Measurements from ENCODE around the gene MTA1. TPM values are rescaled to one million over a fixed set of nuclear protein-coding genes. Genes with fewer than 3 reads are reported as not detected.

Gene MTA1
- total RNA-seq, 1 donor from 2014 or later: 59.8 TPM

DNA sequence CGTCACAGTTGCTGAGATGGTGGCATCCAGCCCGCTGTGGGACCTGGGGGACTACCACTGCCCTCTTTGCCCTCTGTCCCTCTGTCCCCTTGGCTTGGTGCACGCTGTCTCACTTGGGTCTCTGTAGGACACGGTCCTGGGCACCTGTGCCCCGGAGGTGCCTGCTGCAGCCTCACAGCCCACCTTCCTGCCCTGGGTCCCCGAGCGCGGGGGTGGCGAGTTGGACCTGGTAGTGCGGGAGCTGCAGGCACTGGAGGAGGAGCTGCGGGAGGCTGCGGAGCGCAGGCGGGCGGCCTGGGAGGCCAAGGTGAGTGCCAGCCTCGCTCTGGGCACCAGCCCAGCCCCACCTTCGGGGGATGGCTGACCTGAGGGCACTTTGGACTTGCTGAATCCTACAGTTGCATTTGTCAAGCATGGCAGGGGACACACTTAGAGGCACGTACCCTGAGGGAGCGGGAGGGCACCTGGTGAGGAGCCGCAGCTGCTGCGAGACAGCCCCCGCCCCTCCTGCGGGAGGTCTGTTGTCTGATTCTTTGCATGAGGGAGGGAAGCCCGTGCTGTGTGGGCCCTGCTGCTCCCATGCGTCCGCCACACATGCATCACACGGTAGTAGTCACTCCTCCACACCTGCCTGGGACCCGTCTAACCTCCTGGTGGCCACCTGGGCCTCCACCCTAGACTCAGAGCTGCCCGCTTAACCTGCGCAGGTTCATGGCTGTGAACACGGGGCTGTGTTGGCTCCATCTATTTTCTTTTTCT lies 78.2 kb downstream of the MTA1 start:
- no peaks in the 10 kb centered on the region for H3K9me3 ChIP-seq (ENCODE audit: low read depth)
- Mint-ChIP-seq H3K27me3 (ENCODE audit: insufficient read depth, low read depth) (peaks cover 7% of the 10 kb centered on the region), H3K4me1 (peaks cover 8% of the 10 kb centered on the region), H3K36me3 (no peaks in the 10 kb centered on the region), H3K9me3 (no peaks in the 10 kb centered on the region), H3K27ac (no peak overlapping the region), H3K4me3 (no peak overlapping the region)
- no peaks in the 10 kb centered on the region for H4K20me1 ChIP-seq (ENCODE audit: low read depth)
- no peak overlapping the region for H3K4me2 ChIP-seq
- H3K4me3 ChIP-seq: no peak overlapping the region
- H3K27ac ChIP-seq: no peak overlapping the region
- no peaks in the 10 kb centered on the region for H3K4me1 ChIP-seq
- no peaks in the 10 kb centered on the region for H3K36me3 ChIP-seq
- H3K79me2 ChIP-seq (ENCODE audit: low read depth): no peaks in the 10 kb centered on the region
- TF ChIP-seq EZH2 (IDR thresholded peaks at IDR 0.05) (no peak), EZH2phosphoT487 (IDR thresholded peaks at IDR 0.05) (no peak)
- TF ChIP-seq, protein P1, sequence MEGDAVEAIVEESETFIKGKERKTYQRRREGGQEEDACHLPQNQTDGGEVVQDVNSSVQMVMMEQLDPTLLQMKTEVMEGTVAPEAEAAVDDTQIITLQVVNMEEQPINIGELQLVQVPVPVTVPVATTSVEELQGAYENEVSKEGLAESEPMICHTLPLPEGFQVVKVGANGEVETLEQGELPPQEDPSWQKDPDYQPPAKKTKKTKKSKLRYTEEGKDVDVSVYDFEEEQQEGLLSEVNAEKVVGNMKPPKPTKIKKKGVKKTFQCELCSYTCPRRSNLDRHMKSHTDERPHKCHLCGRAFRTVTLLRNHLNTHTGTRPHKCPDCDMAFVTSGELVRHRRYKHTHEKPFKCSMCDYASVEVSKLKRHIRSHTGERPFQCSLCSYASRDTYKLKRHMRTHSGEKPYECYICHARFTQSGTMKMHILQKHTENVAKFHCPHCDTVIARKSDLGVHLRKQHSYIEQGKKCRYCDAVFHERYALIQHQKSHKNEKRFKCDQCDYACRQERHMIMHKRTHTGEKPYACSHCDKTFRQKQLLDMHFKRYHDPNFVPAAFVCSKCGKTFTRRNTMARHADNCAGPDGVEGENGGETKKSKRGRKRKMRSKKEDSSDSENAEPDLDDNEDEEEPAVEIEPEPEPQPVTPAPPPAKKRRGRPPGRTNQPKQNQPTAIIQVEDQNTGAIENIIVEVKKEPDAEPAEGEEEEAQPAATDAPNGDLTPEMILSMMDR (IDR thresholded peaks at IDR 0.05): no peak
- H3K27me3 ChIP-seq: no peaks in the 10 kb centered on the region
- H2AFZ ChIP-seq (replicated peaks): no peak overlapping the region
- H3K9ac ChIP-seq: no peak overlapping the region
- no peak for DNase-seq (ENCODE audit: low spot score)
- peaks cover 5% of the 10 kb centered on the region for H3F3A ChIP-seq (ENCODE audit: low read depth)

DNA sequence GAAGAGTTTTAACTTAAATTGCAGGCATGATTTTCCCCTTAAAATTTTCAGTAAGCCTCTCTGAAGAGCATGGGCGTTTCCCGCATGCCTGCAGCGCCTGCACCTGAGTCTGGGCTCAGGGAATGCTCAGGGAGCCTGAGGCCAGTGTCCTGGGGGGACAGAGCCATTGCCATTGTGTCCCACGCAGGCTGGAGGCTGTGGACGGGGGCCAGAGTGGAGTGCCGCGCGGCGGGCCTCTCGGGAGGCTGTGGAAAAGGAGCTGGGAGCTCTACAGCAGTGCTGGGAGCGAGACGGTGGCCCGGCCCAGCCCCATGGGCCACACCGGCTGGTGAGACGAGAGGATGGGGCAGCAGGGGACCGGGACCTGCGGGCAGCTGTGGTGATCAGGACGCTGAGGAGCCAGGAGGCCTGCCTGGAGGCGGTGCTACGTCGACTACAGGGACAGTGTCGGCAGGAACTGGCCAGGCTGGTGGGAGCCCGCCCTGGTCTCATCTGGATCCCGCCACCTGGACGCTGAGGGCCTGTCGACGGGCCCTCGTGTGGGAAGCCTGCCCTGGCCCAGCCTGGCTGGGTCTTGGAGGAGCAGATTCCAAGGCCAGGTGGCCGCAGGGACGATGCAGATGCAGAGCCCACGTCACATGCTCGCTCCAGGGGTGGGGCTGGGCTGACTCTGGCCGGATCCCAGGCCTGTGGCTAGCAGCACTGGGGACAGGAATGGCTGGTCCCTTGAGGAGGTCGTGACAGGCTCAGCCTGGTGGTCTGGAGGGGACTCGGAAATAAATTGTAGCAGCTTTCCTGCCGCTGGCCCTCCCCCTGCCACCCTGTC lies 79.0 kb downstream of the MTA1 start:
- H3K27me3 Mint-ChIP-seq (ENCODE audit: insufficient read depth, low read depth): peaks cover 12% of the 10 kb centered on the region
- Histone ChIP-seq H3K4me1 (no peaks in the 10 kb centered on the region), H3F3A (ENCODE audit: low read depth) (peaks cover 5% of the 10 kb centered on the region), H3K27ac (peak overlapping the region; percentile 37), H3K9ac (no peak overlapping the region), H4K20me1 (ENCODE audit: low read depth) (no peaks in the 10 kb centered on the region), H3K36me3 (no peaks in the 10 kb centered on the region), H3K4me2 (peak overlapping the region; percentile 3), H3K27me3 (no peaks in the 10 kb centered on the region), H3K9me3 (ENCODE audit: low read depth) (no peaks in the 10 kb centered on the region), H2AFZ (replicated peaks) (no peak overlapping the region), H3K79me2 (ENCODE audit: low read depth) (no peaks in the 10 kb centered on the region), H3K4me3 (no peak overlapping the region)
- DNase-seq (ENCODE audit: low spot score): no peak
- no peaks in the 10 kb centered on the region for H3K36me3 Mint-ChIP-seq
- H3K4me1 Mint-ChIP-seq: peaks cover 12% of the 10 kb centered on the region
- H3K27ac Mint-ChIP-seq: no peak overlapping the region
- no peaks in the 10 kb centered on the region for H3K9me3 Mint-ChIP-seq
- no peak overlapping the region for H3K4me3 Mint-ChIP-seq
- TF ChIP-seq EZH2phosphoT487 (IDR thresholded peaks at IDR 0.05): no peak
- TF ChIP-seq EZH2 (IDR thresholded peaks at IDR 0.05): no peak
- TF ChIP-seq, protein P1 (IDR thresholded peaks at IDR 0.05): no peak

DNA sequence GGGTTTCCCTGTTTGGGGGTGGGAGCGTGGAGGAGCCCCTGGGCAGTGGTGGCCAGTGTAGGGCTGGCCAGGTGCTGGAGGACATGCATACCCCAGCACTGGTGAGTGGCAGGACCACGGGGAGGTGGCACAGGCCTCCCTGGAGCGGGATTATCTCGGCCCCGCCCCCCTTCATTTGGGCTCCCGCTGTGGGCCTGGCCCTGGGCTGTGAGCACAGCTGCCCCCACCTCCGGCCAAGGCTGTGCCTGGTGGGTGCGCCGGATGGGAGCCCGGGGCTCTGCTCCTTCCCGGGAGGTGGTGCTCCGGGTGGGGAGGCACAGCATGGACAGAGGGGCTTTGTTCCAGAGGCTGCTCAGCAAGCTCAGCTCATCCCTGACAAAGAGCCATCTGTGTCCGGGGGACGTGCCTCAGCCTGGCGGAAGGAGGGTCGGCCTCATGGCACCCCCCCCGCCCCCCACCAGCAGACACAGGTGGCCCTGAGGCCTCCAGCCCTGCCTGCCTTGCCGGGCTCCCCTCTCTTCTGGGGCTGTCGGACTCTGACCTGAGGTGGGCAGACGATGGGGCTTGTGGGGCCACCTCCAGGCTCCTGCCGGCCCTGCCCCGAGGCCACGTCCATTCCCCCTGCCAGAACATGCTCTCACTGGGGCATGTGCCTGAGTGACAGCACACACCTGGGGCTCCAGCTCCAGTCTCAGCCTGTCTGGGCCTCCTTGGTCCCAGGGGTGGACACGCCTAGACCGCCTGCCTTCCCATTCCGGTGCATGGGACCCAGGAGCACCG lies 79.8 kb downstream of the MTA1 start:
- no peak overlapping the region for H2AFZ ChIP-seq (replicated peaks)
- H3K9me3 ChIP-seq (ENCODE audit: low read depth): no peaks in the 10 kb centered on the region
- H3K27me3 Mint-ChIP-seq (ENCODE audit: insufficient read depth, low read depth): peaks cover 13% of the 10 kb centered on the region
- H3K36me3 ChIP-seq: no peaks in the 10 kb centered on the region
- no peak for DNase-seq (ENCODE audit: low spot score)
- peak overlapping the region; percentile 37 for H3K27ac ChIP-seq
- no peak overlapping the region for H3K27ac Mint-ChIP-seq
- peak overlapping the region; percentile 3 for H3K4me2 ChIP-seq
- no peaks in the 10 kb centered on the region for H3K36me3 Mint-ChIP-seq
- no peak overlapping the region for H3K9ac ChIP-seq
- no peaks in the 10 kb centered on the region for H3K9me3 Mint-ChIP-seq
- H4K20me1 ChIP-seq (ENCODE audit: low read depth): no peaks in the 10 kb centered on the region
- no peaks in the 10 kb centered on the region for H3K79me2 ChIP-seq (ENCODE audit: low read depth)
- H3K27me3 ChIP-seq: no peaks in the 10 kb centered on the region
- no peaks in the 10 kb centered on the region for H3K4me1 ChIP-seq
- peaks cover 5% of the 10 kb centered on the region for H3F3A ChIP-seq (ENCODE audit: low read depth)
- TF ChIP-seq EZH2 (IDR thresholded peaks at IDR 0.05) (no peak), EZH2phosphoT487 (IDR thresholded peaks at IDR 0.05) (no peak)
- TF ChIP-seq, protein P1 (IDR thresholded peaks at IDR 0.05): no peak
- no peak overlapping the region for H3K4me3 Mint-ChIP-seq
- H3K4me1 Mint-ChIP-seq: peaks cover 13% of the 10 kb centered on the region
- no peak overlapping the region for H3K4me3 ChIP-seq

Measured in neural progenitor cell (in vitro differentiated cells).